GM19240 (cell line): Measurements from ENCODE around the gene STAT1.

ENCODE experiments used
- DNase-seq: peaks from one replicate; pipeline ENCODE4 v3.0.0; 2011; ENCODE audit warnings: low spot score; ENCODE audit not compliant: insufficient read length

Gene STAT1

GRCh38 chr2:190984595-190984994, 29.4 kb downstream of the STAT1 start:
- DNase-seq: no peak

- no peak for DNase-seq
These were observed 31.5 kb downstream of the STAT1 start for GRCh38 chr2:190982262-190983034.

- DNase-seq: no peak
These were observed 32.2 kb downstream of the STAT1 start for GRCh38 chr2:190981733-190982132.

GRCh38 chr2:190981333-190981732, 32.6 kb downstream of the STAT1 start:
- DNase-seq: no peak

GRCh38 chr2:190980630-190981209, 33.3 kb downstream of the STAT1 start:
- no peak for DNase-seq

GRCh38 chr2:190979906-190980629, 33.9 kb downstream of the STAT1 start:
- no peak for DNase-seq

GRCh38 chr2:190978389-190979053, 35.5 kb downstream of the STAT1 start:
- no peak for DNase-seq

- no peak for DNase-seq
These were observed 36.5 kb downstream of the STAT1 start for GRCh38 chr2:190977505-190977904.

- DNase-seq: no peak
These were observed 37.5 kb downstream of the STAT1 start for GRCh38 chr2:190976521-190976920.

- no peak for DNase-seq
These were observed 39.2 kb downstream of the STAT1 start for GRCh38 chr2:190974629-190975361.

GRCh38 chr2:190973726-190974628, 40.0 kb downstream of the STAT1 start:
- no peak for DNase-seq

GRCh38 chr2:190973262-190973661, 40.7 kb downstream of the STAT1 start:
- no peak for DNase-seq

- no peak for DNase-seq
These were observed 41.1 kb downstream of the STAT1 start for GRCh38 chr2:190972846-190973245.

GRCh38 chr2:190972213-190972612, 41.8 kb downstream of the STAT1 start:
- no peak for DNase-seq

- no peak for DNase-seq
These were observed 43.0 kb downstream of the STAT1 start for GRCh38 chr2:190970873-190971506.

GRCh38 chr2:190970160-190970559, 43.8 kb downstream of the STAT1 start:
- no peak for DNase-seq

GRCh38 chr2:190968522-190968921, 45.4 kb downstream of the STAT1 start:
- DNase-seq: no peak

GRCh38 chr2:190965580-190966222, 48.3 kb downstream of the STAT1 start:
- DNase-seq: no peak

- no peak for DNase-seq
These were observed 49.7 kb downstream of the STAT1 start for GRCh38 chr2:190964170-190964795.
